ENCODE data around the gene RANBP3.

DNA sequence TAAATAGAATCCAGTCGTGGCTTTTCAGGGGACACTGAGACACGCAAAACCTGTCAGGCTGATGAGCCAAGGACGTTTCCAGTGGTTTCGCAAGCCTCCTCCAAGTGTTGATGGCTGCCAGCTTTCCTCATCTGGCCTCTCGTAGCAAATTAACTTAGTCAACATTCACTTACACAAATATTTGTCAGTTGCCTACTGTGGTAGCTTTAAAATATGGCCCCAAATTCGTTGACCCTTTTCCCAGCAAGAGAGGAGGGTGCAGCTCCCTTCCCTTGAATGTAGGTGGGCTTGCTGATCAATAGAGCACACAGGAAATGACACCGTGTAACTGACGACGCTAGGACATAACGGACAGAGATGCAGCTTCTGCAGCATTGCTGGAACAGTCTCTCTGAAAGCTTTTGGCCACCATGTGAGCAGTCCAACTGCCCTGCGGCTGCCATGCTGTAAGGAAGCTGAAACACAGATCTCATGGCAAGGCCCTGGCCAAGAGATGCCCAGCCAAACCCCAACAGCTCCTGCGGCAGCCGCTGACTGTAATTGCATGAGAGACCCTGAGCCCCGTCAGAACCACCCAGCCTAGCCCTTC is 5.5 kb upstream of the RANBP3 start:
- TF ChIP-seq, protein P1, sequence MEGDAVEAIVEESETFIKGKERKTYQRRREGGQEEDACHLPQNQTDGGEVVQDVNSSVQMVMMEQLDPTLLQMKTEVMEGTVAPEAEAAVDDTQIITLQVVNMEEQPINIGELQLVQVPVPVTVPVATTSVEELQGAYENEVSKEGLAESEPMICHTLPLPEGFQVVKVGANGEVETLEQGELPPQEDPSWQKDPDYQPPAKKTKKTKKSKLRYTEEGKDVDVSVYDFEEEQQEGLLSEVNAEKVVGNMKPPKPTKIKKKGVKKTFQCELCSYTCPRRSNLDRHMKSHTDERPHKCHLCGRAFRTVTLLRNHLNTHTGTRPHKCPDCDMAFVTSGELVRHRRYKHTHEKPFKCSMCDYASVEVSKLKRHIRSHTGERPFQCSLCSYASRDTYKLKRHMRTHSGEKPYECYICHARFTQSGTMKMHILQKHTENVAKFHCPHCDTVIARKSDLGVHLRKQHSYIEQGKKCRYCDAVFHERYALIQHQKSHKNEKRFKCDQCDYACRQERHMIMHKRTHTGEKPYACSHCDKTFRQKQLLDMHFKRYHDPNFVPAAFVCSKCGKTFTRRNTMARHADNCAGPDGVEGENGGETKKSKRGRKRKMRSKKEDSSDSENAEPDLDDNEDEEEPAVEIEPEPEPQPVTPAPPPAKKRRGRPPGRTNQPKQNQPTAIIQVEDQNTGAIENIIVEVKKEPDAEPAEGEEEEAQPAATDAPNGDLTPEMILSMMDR (IDR thresholded peaks at IDR 0.05), result no peak
- TF ChIP-seq EP300 (IDR thresholded peaks at IDR 0.05; ENCODE audit: low read depth) (no peak), POLR2A (IDR thresholded peaks at IDR 0.05) (no peak)
